Measurements from ENCODE around the gene GPC5. TPM values are rescaled to one million over a fixed set of nuclear protein-coding genes. Genes with fewer than 3 reads are reported as not detected.

Gene GPC5
- total RNA-seq, 1 donor from 2014 or later, result 10.2 TPM

- Mint-ChIP-seq H3K27me3 (ENCODE audit: unreplicated experiment) (no peaks in the 10 kb centered on the region), H3K27ac (ENCODE audit: unreplicated experiment) (no peak overlapping the region), H3K9me3 (ENCODE audit: unreplicated experiment) (no peaks in the 10 kb centered on the region), H3K36me3 (ENCODE audit: unreplicated experiment) (no peaks in the 10 kb centered on the region), H3K4me3 (ENCODE audit: unreplicated experiment) (no peak overlapping the region), H3K4me1 (ENCODE audit: low read depth, unreplicated experiment) (no peaks in the 10 kb centered on the region)
- no peak for DNase-seq
- TF ChIP-seq CTCF (IDR thresholded peaks at IDR 0.05; ENCODE audit: partially characterized antibody, unreplicated experiment), result no peak
Measured at GRCh38 chr13:92313382-92313781, 915.0 kb downstream of the GPC5 start.

- Mint-ChIP-seq H3K4me1 (ENCODE audit: low read depth, unreplicated experiment) (no peaks in the 10 kb centered on the region), H3K27ac (ENCODE audit: unreplicated experiment) (no peak overlapping the region)
Measured at GRCh38 chr13:92315265-92315664, 916.8 kb downstream of the GPC5 start.

GRCh38 chr13:92316030-92316429, 917.6 kb downstream of the GPC5 start:
- no peak for TF ChIP-seq CTCF (IDR thresholded peaks at IDR 0.05; ENCODE audit: partially characterized antibody, unreplicated experiment)
- no peaks in the 10 kb centered on the region for H3K9me3 Mint-ChIP-seq (ENCODE audit: unreplicated experiment)
- H3K36me3 Mint-ChIP-seq (ENCODE audit: unreplicated experiment), result no peaks in the 10 kb centered on the region
- no peak overlapping the region for H3K4me3 Mint-ChIP-seq (ENCODE audit: unreplicated experiment)
- no peak for DNase-seq
- H3K27me3 Mint-ChIP-seq (ENCODE audit: unreplicated experiment), result no peaks in the 10 kb centered on the region
- H3K4me1 Mint-ChIP-seq (ENCODE audit: low read depth, unreplicated experiment), result no peaks in the 10 kb centered on the region
- H3K27ac Mint-ChIP-seq (ENCODE audit: unreplicated experiment), result no peak overlapping the region

More at GRCh38 chr13:92315265-92315664, 916.8 kb downstream of the GPC5 start:
- Mint-ChIP-seq H3K4me3 (ENCODE audit: unreplicated experiment) (no peak overlapping the region), H3K36me3 (ENCODE audit: unreplicated experiment) (no peaks in the 10 kb centered on the region), H3K27me3 (ENCODE audit: unreplicated experiment) (no peaks in the 10 kb centered on the region), H3K9me3 (ENCODE audit: unreplicated experiment) (no peaks in the 10 kb centered on the region)
- TF ChIP-seq CTCF (IDR thresholded peaks at IDR 0.05; ENCODE audit: partially characterized antibody, unreplicated experiment), result no peak
- DNase-seq, result no peak

- Mint-ChIP-seq H3K4me3 (ENCODE audit: unreplicated experiment) (no peak overlapping the region), H3K27me3 (ENCODE audit: unreplicated experiment) (no peaks in the 10 kb centered on the region), H3K27ac (ENCODE audit: unreplicated experiment) (no peak overlapping the region), H3K36me3 (ENCODE audit: unreplicated experiment) (no peaks in the 10 kb centered on the region), H3K9me3 (ENCODE audit: unreplicated experiment) (no peaks in the 10 kb centered on the region), H3K4me1 (ENCODE audit: low read depth, unreplicated experiment) (no peaks in the 10 kb centered on the region)
- no peak for DNase-seq
- no peak for TF ChIP-seq CTCF (IDR thresholded peaks at IDR 0.05; ENCODE audit: partially characterized antibody, unreplicated experiment)
Measured at GRCh38 chr13:92317066-92317465, 918.6 kb downstream of the GPC5 start.

GRCh38 chr13:92320323-92320722, 921.9 kb downstream of the GPC5 start:
- no peaks in the 10 kb centered on the region for H3K4me1 Mint-ChIP-seq (ENCODE audit: low read depth, unreplicated experiment)
- H3K4me3 Mint-ChIP-seq (ENCODE audit: unreplicated experiment), result no peak overlapping the region
- H3K36me3 Mint-ChIP-seq (ENCODE audit: unreplicated experiment), result no peaks in the 10 kb centered on the region

More at GRCh38 chr13:92320323-92320722, 921.9 kb downstream of the GPC5 start:
- Mint-ChIP-seq H3K27ac (ENCODE audit: unreplicated experiment) (no peak overlapping the region), H3K27me3 (ENCODE audit: unreplicated experiment) (no peaks in the 10 kb centered on the region), H3K9me3 (ENCODE audit: unreplicated experiment) (no peaks in the 10 kb centered on the region)
- TF ChIP-seq CTCF (IDR thresholded peaks at IDR 0.05; ENCODE audit: partially characterized antibody, unreplicated experiment), result no peak
- no peak for DNase-seq

Data from glutamatergic neuron (in vitro differentiated cells).